Cardiac muscle cell (in vitro differentiated cells and primary cell): ENCODE data around the gene GID4. TPM values are rescaled to one million over a fixed set of nuclear protein-coding genes. Genes with fewer than 3 reads are reported as not detected.

Source experiments
- DNase-seq, 2 donors: peaks; one replicate each; pipeline versions ENCODE4 v3.0.0 to v3.0.0-alpha.2; 2010 to 2017; ENCODE audit warnings: low read depth in 1 of 2, low spot score in 1 of 2
- H3K27ac ChIP-seq: fragments of 200-600 bp; sonication (generic); 2 replicates; pipeline ENCODE4 v1.5.1; 2016
- H3K27me3 ChIP-seq: fragments of 200-600 bp; sonication (generic); 2 replicates; pipeline ENCODE4 v1.6.0; 2016; ENCODE audit warnings: control low read depth
- H3K36me3 ChIP-seq: fragments of 200-600 bp; sonication (generic); 2 replicates; pipeline ENCODE4 v1.5.1; 2016; ENCODE audit warnings: control low read depth
- H3K4me1 ChIP-seq: fragments of 200-600 bp; sonication (generic); 2 replicates; pipeline ENCODE4 v1.8.1; 2017; ENCODE audit warnings: low read depth, mild to moderate bottlenecking, mixed run types
- H3K4me3 ChIP-seq: fragments of 200-600 bp; sonication (generic); 2 replicates; pipeline ENCODE4 v1.5.1; 2016; ENCODE audit warnings: mild to moderate bottlenecking
- H3K9me3 ChIP-seq: fragments of 200-600 bp; sonication (generic); 2 replicates; pipeline ENCODE4 v1.5.1; 2017; ENCODE audit warnings: low read depth, mild to moderate bottlenecking, control low read depth
- polyA plus RNA-seq: library from polyadenylated mRNA; unstranded; fragments of >200 nt; fragmentation: Nextera tagmentation; extraction: Ambion mirVana; gene quantifications from 2 replicates; pipeline ENCODE4 v1.2.1, GENCODE V29; 2016
- total RNA-seq: library from RNA; depleted of rRNA; stranded (reverse); fragments of >200 nt; gene quantifications from 2 replicates; pipeline ENCODE4 v1.2.3, GENCODE V29; 2016
- TF ChIP-seq, protein P1 (sequence below): IDR thresholded peaks from 2 replicates; pipeline ENCODE4 v1.5.1; 2012; ENCODE audit warnings: low read depth, mild to moderate bottlenecking, low read length

GID4 gene
- total and polyA plus RNA-seq, 2 experiments from 2014 or later = 9.8 to 9.9 TPM

DNA sequence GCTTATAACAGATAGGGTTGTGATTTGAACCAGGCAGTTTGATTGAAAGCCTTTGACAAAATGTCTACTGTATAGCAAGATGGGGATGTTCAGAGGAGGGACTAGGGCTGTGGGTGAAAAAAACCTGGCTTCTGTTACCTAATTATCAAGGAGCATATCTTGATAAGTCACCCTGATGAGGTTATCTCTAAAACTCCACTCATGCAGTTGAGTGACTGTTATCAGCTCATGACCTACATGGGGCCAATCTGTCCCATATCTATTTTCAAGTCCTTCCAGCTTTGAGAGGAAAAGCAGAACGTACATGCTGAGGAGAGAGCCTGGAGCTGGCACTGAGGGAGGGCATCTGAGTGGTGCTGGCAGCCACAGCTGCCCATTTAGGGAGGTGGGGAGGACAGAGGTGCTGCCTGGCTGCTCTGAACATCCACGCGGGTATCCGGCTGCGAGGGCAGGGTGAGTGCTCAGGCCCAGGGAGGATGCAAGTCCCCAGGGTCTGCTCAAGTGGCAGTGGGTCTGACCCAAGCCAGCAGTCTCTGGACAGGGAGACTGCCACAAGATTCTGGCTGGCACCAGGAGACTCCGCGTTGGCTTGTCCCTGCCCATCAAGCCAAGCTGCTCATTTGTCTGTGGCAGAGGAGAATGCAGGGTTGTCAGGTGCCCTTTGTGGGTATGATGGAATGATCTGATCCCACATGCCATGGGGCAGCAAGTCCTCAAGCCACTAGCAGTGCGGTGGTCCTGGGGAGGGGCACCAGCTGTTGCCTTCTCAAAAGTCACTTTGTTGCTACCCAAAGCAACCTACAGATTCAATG lies 29.4 kb upstream of the GID4 start:
- DNase-seq = no peak
- Histone ChIP-seq H3K9me3 (no peaks in the 10 kb centered on the region), H3K36me3 (no peaks in the 10 kb centered on the region), H3K27me3 (no peaks in the 10 kb centered on the region), H3K4me1 (peaks cover 23% of the 10 kb centered on the region), H3K27ac (no peak overlapping the region), H3K4me3 (no peak overlapping the region)
- TF ChIP-seq, protein P1, sequence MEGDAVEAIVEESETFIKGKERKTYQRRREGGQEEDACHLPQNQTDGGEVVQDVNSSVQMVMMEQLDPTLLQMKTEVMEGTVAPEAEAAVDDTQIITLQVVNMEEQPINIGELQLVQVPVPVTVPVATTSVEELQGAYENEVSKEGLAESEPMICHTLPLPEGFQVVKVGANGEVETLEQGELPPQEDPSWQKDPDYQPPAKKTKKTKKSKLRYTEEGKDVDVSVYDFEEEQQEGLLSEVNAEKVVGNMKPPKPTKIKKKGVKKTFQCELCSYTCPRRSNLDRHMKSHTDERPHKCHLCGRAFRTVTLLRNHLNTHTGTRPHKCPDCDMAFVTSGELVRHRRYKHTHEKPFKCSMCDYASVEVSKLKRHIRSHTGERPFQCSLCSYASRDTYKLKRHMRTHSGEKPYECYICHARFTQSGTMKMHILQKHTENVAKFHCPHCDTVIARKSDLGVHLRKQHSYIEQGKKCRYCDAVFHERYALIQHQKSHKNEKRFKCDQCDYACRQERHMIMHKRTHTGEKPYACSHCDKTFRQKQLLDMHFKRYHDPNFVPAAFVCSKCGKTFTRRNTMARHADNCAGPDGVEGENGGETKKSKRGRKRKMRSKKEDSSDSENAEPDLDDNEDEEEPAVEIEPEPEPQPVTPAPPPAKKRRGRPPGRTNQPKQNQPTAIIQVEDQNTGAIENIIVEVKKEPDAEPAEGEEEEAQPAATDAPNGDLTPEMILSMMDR = no peak

DNA sequence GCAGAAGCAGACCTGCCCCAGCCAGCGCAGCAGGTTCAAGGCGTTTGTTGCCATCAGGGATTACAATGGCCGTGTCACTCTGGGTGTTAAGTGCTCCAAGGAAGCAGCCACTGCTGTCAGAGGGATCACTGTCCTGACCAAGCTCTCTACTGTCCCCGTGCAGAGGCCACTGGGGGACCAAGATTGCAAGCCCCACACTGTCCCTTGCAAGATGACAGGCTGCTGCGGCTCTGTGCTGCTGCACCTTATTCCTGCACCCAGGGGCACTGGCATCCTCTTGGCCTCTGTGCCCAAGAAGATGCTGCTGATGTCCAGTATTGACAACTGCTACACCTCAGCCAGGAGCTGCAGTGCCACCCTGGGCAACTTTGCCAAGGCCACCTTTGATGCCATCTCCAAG lies 27.9 kb upstream of the GID4 start:
- H3K27me3 ChIP-seq = no peaks in the 10 kb centered on the region
- no peak for DNase-seq
- no peaks in the 10 kb centered on the region for H3K36me3 ChIP-seq
- TF ChIP-seq, protein P1 = no peak
- H3K27ac ChIP-seq = no peak overlapping the region
- no peaks in the 10 kb centered on the region for H3K9me3 ChIP-seq
- no peak overlapping the region for H3K4me3 ChIP-seq
- H3K4me1 ChIP-seq = peaks cover 23% of the 10 kb centered on the region

DNA sequence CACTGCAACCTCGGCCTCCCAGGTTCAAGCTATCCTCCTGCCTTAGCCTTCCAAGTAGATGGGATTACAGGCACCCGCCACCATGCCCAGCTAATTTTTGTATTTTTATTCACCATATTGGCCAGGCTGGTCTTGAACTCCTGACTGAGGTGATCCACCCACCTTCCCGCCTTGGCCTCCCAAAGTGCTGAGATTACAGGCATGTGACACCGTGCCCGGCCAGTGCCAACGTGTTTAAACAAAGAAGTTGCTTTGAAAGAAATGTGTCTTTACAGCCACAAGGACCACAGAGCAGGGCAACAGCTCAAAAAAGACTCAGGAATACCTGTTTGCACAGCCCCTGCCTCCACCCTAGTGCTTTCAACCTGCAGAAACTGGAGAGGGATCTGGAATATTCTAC lies 25.2 kb upstream of the GID4 start:
- TF ChIP-seq, protein P1 = no peak
- no peak overlapping the region for H3K27ac ChIP-seq
- H3K36me3 ChIP-seq = no peaks in the 10 kb centered on the region
- no peaks in the 10 kb centered on the region for H3K9me3 ChIP-seq
- H3K27me3 ChIP-seq = no peaks in the 10 kb centered on the region
- no peak overlapping the region for H3K4me3 ChIP-seq
- H3K4me1 ChIP-seq = peaks cover 26% of the 10 kb centered on the region
- no peak for DNase-seq

DNA sequence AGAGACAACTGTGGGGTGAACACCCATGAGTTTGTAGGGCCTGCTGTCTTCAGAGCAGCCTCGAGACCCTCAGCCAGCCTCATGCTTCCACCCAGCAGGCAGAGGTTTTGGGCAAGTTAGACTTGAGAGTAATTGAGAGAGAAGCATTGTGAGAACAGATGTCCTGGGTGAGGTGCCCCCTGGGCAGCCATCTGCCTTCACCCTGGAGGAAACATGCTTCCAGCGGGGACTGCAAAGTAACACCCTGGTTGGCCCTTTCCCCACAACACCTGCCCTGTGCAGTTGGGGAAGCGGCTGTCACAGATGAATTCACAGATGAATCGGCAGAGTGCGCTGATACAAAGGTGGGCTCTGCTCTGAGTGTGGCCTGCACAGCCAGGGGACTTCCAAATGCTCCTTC lies 23.6 kb upstream of the GID4 start:
- Histone ChIP-seq H3K36me3 (no peaks in the 10 kb centered on the region), H3K27ac (no peak overlapping the region), H3K4me1 (peaks cover 15% of the 10 kb centered on the region), H3K27me3 (no peaks in the 10 kb centered on the region), H3K4me3 (no peak overlapping the region), H3K9me3 (no peaks in the 10 kb centered on the region)
- TF ChIP-seq, protein P1 = no peak
- DNase-seq = no peak

DNA sequence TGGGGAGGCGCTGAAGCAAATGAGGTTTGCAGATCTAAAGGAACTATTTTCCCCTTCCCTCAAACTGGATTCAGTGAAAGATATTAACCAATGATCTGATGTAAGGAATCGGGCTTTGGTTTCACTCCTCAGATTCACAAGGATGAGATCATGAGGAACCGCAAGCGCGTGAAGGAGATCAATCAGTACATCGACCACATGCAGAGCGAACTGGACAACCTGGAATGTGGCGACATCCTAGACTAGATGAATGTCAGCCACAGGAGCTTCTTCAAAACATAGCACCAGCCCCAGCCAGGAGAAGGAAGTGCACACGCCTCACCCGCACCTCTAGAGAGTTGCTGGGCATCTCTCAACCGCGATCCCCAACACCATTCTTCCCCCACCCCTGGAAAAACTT lies 22.8 kb upstream of the GID4 start:
- no peaks in the 10 kb centered on the region for H3K36me3 ChIP-seq
- H3K27ac ChIP-seq = no peak overlapping the region
- no peak for DNase-seq
- H3K9me3 ChIP-seq = no peaks in the 10 kb centered on the region
- TF ChIP-seq, protein P1 = no peak
- H3K27me3 ChIP-seq = no peaks in the 10 kb centered on the region
- peaks cover 15% of the 10 kb centered on the region for H3K4me1 ChIP-seq
- H3K4me3 ChIP-seq = no peak overlapping the region
